Putamen (tissue), 1 donor: Measurements from ENCODE around the gene ZNF768.
"Not testable (repeated sequence)": the region's sequence is repeated elsewhere in the genome, so short reads cannot be mapped to it uniquely, and the experiment has no call there.

Experiments
- DNase-seq: peaks from one replicate; pipeline ENCODE4 v3.0.0-alpha.2; 2016; ENCODE audit warnings: low spot score

ZNF768 gene

GRCh38 chr16:30555315-30556124 is 29.2 kb upstream of the ZNF768 start:
- DNase-seq = no peak

- DNase-seq = no peak
Observed at GRCh38 chr16:30554557-30555314, 28.4 kb upstream of the ZNF768 start.

- no peak for DNase-seq
Observed at GRCh38 chr16:30553393-30553899, 27.1 kb upstream of the ZNF768 start.

GRCh38 chr16:30552956-30553355 is 26.6 kb upstream of the ZNF768 start:
- no peak for DNase-seq

GRCh38 chr16:30551781-30552180 is 25.4 kb upstream of the ZNF768 start:
- DNase-seq = no peak

GRCh38 chr16:30548416-30549253 is 22.3 kb upstream of the ZNF768 start:
- no peak for DNase-seq

GRCh38 chr16:30546115-30546514 is 19.7 kb upstream of the ZNF768 start:
- no peak for DNase-seq

GRCh38 chr16:30543067-30543466 is 16.7 kb upstream of the ZNF768 start:
- DNase-seq = no peak

GRCh38 chr16:30541502-30542329 is 15.3 kb upstream of the ZNF768 start:
- no peak for DNase-seq

GRCh38 chr16:30540916-30541464 is 14.6 kb upstream of the ZNF768 start:
- not testable (repeated sequence) for DNase-seq

- DNase-seq = not testable (repeated sequence)
Observed at GRCh38 chr16:30539986-30540526, 13.7 kb upstream of the ZNF768 start.

GRCh38 chr16:30539000-30539964 is 12.9 kb upstream of the ZNF768 start:
- no peak for DNase-seq

GRCh38 chr16:30536391-30537024 is 10.1 kb upstream of the ZNF768 start:
- DNase-seq = not testable (repeated sequence)

- no peak for DNase-seq
Observed at GRCh38 chr16:30535777-30536190, 9.4 kb upstream of the ZNF768 start.

GRCh38 chr16:30535106-30535776 is 8.9 kb upstream of the ZNF768 start:
- no peak for DNase-seq

GRCh38 chr16:30534368-30535105 is 8.2 kb upstream of the ZNF768 start, which contains the start of gene ZNF747:
TSS of gene ZNF747 (minus strand) at chr16:30534858. CDS start at chr16:30534679, 179 bp downstream.
- peak; percentile 94 for DNase-seq

- DNase-seq = no peak
Observed at GRCh38 chr16:30533748-30534367, 7.5 kb upstream of the ZNF768 start.
